Activated CD8-positive, alpha-beta T cell treated with anti-CD3 and anti-CD28 coated beads for 36 hours (primary cell): ENCODE results near the gene DMKN. TPM values are rescaled to one million over a fixed set of nuclear protein-coding genes. Genes with fewer than 3 reads are reported as not detected.

ENCODE experiments used
- ATAC-seq: fragments of 200-7000 bp; cut with Tn5 transposase; one replicate; pipeline ENCODE4 v1.10.0; 2021; ENCODE audit warnings: mild to moderate bottlenecking, moderate library complexity
- CTCF ChIA-PET: fragments of 350-600 bp; sonication (Branson Sonifier 250); formaldehyde crosslinking; loops from one replicate; lab custom pipeline; 2021; ENCODE audit warnings: antibody characterized with exemption; lab: Charles Lee
- POLR2A ChIA-PET: fragments of 350-600 bp; sonication (Branson Sonifier 250); formaldehyde crosslinking; loops from one replicate; lab custom pipeline; 2021; ENCODE audit warnings: antibody characterized with exemption; lab: Charles Lee
- DNase-seq: peaks from one replicate; pipeline ENCODE4 v3.0.0-alpha.2; 2020
- H3K27ac Mint-ChIP-seq: one replicate; pipeline ENCODE4 v1.8.0; 2021; ENCODE audit warnings: mild to moderate bottlenecking, mixed read lengths
- H3K27me3 Mint-ChIP-seq: one replicate; pipeline ENCODE4 v1.8.0; 2021; ENCODE audit warnings: mixed read lengths
- H3K36me3 Mint-ChIP-seq: one replicate; pipeline ENCODE4 v1.8.0; 2021; ENCODE audit warnings: low read depth, mixed read lengths
- H3K4me1 Mint-ChIP-seq: one replicate; pipeline ENCODE4 v1.8.0; 2021; ENCODE audit warnings: low read depth, mixed read lengths
- H3K4me3 Mint-ChIP-seq: one replicate; pipeline ENCODE4 v1.8.0; 2021; ENCODE audit warnings: mild to moderate bottlenecking, moderate library complexity, mixed read lengths
- H3K9me3 Mint-ChIP-seq: one replicate; pipeline ENCODE4 v1.8.0; 2021; ENCODE audit warnings: mixed read lengths
- CTCF ChIP-seq: fragments of 200-600 bp; IDR thresholded peaks from one replicate; pipeline ENCODE4 v1.8.0; 2022; ENCODE audit warnings: antibody characterized with exemption, mild to moderate bottlenecking
- intact Hi-C: fragments of 100-400 bp; cut with micrococcal nuclease; formaldehyde crosslinking; loops from one replicate; pipeline ENCODE4 v1.10.0; 2022
- total RNA-seq, 2 experiments: library from RNA; stranded (reverse); gene quantifications; one replicate each; pipeline ENCODE4 v1.2.3, GENCODE V29; 2021

The DMKN gene
- total RNA-seq, 2 experiments from 2014 or later, result 0.68 to 1.1 TPM

- TF ChIP-seq CTCF, result no peak
- DNase-seq (no peak), ATAC-seq (no peak)
- CTCF ChIA-PET, result interaction anchor here (0.7 to 2.4 kb wide), 5 partner anchors 19 to 78 kb away, joined by 3 to 7 read pairs (median 3); no protein-coding TSS in a partner anchor
- H3K27ac Mint-ChIP-seq, result no peak overlapping the region
- H3K27me3 Mint-ChIP-seq, result peaks cover 25% of the 10 kb centered on the region
- H3K9me3 Mint-ChIP-seq, result no peaks in the 10 kb centered on the region
- intact Hi-C loops, result no loop called here
- no peak overlapping the region for H3K4me3 Mint-ChIP-seq
- H3K4me1 Mint-ChIP-seq, result peaks cover 12% of the 10 kb centered on the region
- POLR2A ChIA-PET, result no interaction called here
- no peaks in the 10 kb centered on the region for H3K36me3 Mint-ChIP-seq
Measured at GRCh38 chr19:35514282-35514809, 897 bp upstream of the DMKN start.

GRCh38 chr19:35512831-35513627, 420 bp downstream of the DMKN start:
- CTCF ChIA-PET, result no interaction called here
- H3K36me3 Mint-ChIP-seq, result no peaks in the 10 kb centered on the region
- no peak overlapping the region for H3K27ac Mint-ChIP-seq
- POLR2A ChIA-PET, result no interaction called here
- H3K9me3 Mint-ChIP-seq, result no peaks in the 10 kb centered on the region
- no peak for TF ChIP-seq CTCF
- DNase-seq (no peak), ATAC-seq (no peak)
- H3K4me1 Mint-ChIP-seq, result peaks cover 14% of the 10 kb centered on the region
- intact Hi-C loops, result no loop called here
- H3K27me3 Mint-ChIP-seq, result peaks cover 27% of the 10 kb centered on the region
- no peak overlapping the region for H3K4me3 Mint-ChIP-seq

- ATAC-seq, result no peak
- intact Hi-C loops, result loop anchor here (2.0 kb wide), 1 partner anchor 81 kb away; no protein-coding TSS in a partner anchor
Measured at GRCh38 chr19:35511337-35511736, 2.1 kb downstream of the DMKN start.

GRCh38 chr19:35510626-35510964, 2.9 kb downstream of the DMKN start:
- DNase-seq, result no peak
- H3K9me3 Mint-ChIP-seq, result no peaks in the 10 kb centered on the region
- no peak overlapping the region for H3K27ac Mint-ChIP-seq
- CTCF ChIA-PET, result interaction anchor here (0.8 to 3.8 kb wide), 41 partner anchors 8 to 316 kb away, joined by 3 to 45 read pairs (median 5); partner anchors contain the start of genes FFAR1 and FFAR3
- peaks cover 14% of the 10 kb centered on the region for H3K4me1 Mint-ChIP-seq
- intact Hi-C loops, result loop anchor here (2.0 kb wide), 1 partner anchor 82 kb away; no protein-coding TSS in a partner anchor
- POLR2A ChIA-PET, result interaction anchor here (0.7 to 1.2 kb wide), 2 partner anchors 11 to 23 kb away, joined by 3 read pairs; no protein-coding TSS in a partner anchor
- peaks cover 33% of the 10 kb centered on the region for H3K27me3 Mint-ChIP-seq
- H3K4me3 Mint-ChIP-seq, result no peak overlapping the region
- TF ChIP-seq CTCF, result peak; percentile 57
- ATAC-seq, result no peak
- H3K36me3 Mint-ChIP-seq, result no peaks in the 10 kb centered on the region

More at GRCh38 chr19:35511337-35511736, 2.1 kb downstream of the DMKN start:
- Mint-ChIP-seq H3K36me3 (no peaks in the 10 kb centered on the region), H3K27me3 (peaks cover 30% of the 10 kb centered on the region), H3K9me3 (no peaks in the 10 kb centered on the region), H3K4me1 (peaks cover 14% of the 10 kb centered on the region), H3K27ac (no peak overlapping the region), H3K4me3 (no peak overlapping the region)
- TF ChIP-seq CTCF, result no peak
- CTCF ChIA-PET, result interaction anchor here (0.8 to 3.8 kb wide), 19 partner anchors 9 to 162 kb away, joined by 3 to 45 read pairs (median 7); no protein-coding TSS in a partner anchor
- DNase-seq, result no peak
- POLR2A ChIA-PET, result no interaction called here
